Limb (tissue), 2 donors: ENCODE measurements around the gene RPN2.

Experiments
- DNase-seq, 2 donors: peaks; one replicate each; pipeline ENCODE4 v3.0.0-alpha.2; 2016; ENCODE audit errors: extremely low spot score in 2 of 2

Gene RPN2

GRCh38 chr20:37218441-37218840, 39.3 kb downstream of the RPN2 start:
- no peak for DNase-seq

GRCh38 chr20:37218976-37219375, 39.8 kb downstream of the RPN2 start:
- DNase-seq, result no peak

GRCh38 chr20:37219751-37220668, 40.9 kb downstream of the RPN2 start:
- DNase-seq, result no peak

- no peak for DNase-seq
Observed at GRCh38 chr20:37220731-37221130, 41.6 kb downstream of the RPN2 start.

GRCh38 chr20:37222086-37222485, 43.0 kb downstream of the RPN2 start:
- no peak for DNase-seq

GRCh38 chr20:37223053-37223452, 43.9 kb downstream of the RPN2 start:
- no peak for DNase-seq

GRCh38 chr20:37225146-37225545, 46.0 kb downstream of the RPN2 start:
- no peak for DNase-seq

- DNase-seq, result no peak
Observed at GRCh38 chr20:37226889-37227288, 47.8 kb downstream of the RPN2 start.

GRCh38 chr20:37228082-37228481, 49.0 kb downstream of the RPN2 start:
- no peak for DNase-seq

- no peak for DNase-seq
Observed at GRCh38 chr20:37228656-37229055, 49.5 kb downstream of the RPN2 start.

- no peak for DNase-seq
Observed at GRCh38 chr20:37229357-37229756, 50.2 kb downstream of the RPN2 start.

GRCh38 chr20:37230200-37230599, 51.1 kb downstream of the RPN2 start:
- DNase-seq, result no peak

GRCh38 chr20:37231947-37232630, 53.0 kb downstream of the RPN2 start:
- peak; percentile 11 to 53 for DNase-seq

- no peak for DNase-seq
Observed at GRCh38 chr20:37233548-37234253, 54.6 kb downstream of the RPN2 start.

- DNase-seq, result no peak
Observed at GRCh38 chr20:37234254-37234581, 55.1 kb downstream of the RPN2 start.

GRCh38 chr20:37235065-37235464, 55.9 kb downstream of the RPN2 start:
- DNase-seq, result no peak

- no peak for DNase-seq
Observed at GRCh38 chr20:37236462-37236861, 57.3 kb downstream of the RPN2 start.

GRCh38 chr20:37237656-37238055, 58.5 kb downstream of the RPN2 start:
- DNase-seq, result no peak

- DNase-seq, result no peak
Observed at GRCh38 chr20:37238426-37238825, 59.3 kb downstream of the RPN2 start.

GRCh38 chr20:37238935-37239451, 59.9 kb downstream of the RPN2 start:
- DNase-seq, result peak in 1 of 2 donors; percentile 71

GRCh38 chr20:37240337-37241067, 61.4 kb downstream of the RPN2 start:
- no peak for DNase-seq
